IPS-18c (cell line): ENCODE results near the gene CBFA2T3.

ENCODE experiments used
- H3K4me3 ChIP-seq: 2 replicates; pipeline ENCODE4 v1.7.0; 2013; ENCODE audit warnings: low read depth, mild to moderate bottlenecking, low read length, moderate library complexity; ENCODE audit not compliant: insufficient read depth
- H3K9me3 ChIP-seq: one replicate; pipeline ENCODE4 v1.6.1; 2013; ENCODE audit warnings: mild to moderate bottlenecking, low read length, moderate library complexity; ENCODE audit not compliant: control insufficient read depth, insufficient read depth

CBFA2T3 gene

GRCh38 chr16:88842806-88843205 is 134.2 kb downstream of the CBFA2T3 start:
- Histone ChIP-seq H3K4me3 (no peak overlapping the region), H3K9me3 (no peaks in the 10 kb centered on the region)

GRCh38 chr16:88842308-88842756 is 134.7 kb downstream of the CBFA2T3 start:
- Histone ChIP-seq H3K4me3 (no peak overlapping the region), H3K9me3 (no peaks in the 10 kb centered on the region)

DNA sequence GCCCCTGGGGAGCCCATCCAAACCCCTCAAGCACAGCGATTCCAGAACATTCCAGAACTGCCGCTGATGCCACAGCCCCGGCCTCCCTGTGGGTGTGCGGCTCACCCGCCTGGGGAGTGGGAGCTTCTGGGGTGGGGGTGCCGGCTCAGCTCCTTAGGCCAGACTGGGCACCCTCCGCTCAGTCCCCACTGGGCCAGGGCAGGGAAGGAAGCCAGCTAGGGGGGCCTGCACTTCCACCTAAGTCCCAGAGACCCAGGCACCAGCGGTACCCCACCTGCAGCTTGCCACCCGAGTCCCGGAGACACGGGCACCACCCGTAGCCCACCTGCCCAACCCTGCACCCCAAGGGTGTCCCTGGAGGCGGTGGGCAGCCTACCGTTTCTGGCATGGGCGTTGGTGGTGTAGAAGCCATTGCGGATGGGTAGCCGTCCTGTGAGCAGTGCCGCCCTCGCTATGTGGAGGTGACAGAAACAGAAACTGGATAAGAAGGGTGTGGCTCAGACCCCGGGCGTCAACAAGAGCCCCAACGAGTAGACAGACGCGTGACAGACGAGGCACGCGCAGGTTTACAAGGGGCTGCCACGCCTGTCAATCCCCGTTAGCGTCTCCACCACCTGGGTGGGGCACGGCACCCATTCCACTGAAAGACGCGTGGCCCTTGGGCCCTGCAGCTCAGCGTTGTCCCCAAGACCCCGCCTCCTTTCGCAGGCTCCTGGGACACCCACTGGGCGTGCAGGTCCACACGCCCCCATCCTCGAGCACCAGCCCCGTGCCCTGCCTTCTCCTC is 135.3 kb downstream of the CBFA2T3 start:
- Histone ChIP-seq H3K4me3 (no peak overlapping the region), H3K9me3 (no peaks in the 10 kb centered on the region)

DNA sequence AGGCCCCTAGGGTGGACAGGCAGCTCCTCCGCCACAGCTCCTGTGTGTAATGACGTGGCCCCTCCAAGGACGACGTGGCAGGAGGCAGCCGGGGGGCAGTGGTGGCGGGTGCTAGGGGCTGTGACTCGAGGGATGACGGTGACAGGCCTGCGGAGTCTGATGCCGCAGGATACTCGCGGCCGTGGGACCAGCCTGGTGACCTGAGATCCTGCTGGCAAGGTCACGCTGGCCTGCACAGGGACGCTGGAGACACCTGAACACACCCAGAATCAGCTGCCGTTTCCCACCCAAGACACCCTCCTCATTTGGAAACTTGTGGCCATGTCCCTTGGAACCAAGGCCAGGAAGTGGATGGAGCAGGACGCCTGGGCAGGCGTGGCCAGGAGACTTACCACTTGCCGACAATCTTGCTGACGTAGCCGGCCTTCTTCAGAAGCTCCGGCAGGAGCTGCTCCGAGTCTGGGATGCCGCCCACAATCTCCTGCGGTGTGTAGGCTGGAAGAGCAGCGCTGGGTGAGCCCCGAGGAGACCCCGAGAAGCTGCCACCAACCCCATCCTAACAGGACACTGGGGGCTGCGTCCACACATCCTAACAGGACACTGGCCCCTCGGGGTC is 136.3 kb downstream of the CBFA2T3 start:
- Histone ChIP-seq H3K9me3 (no peaks in the 10 kb centered on the region), H3K4me3 (no peak overlapping the region)

GRCh38 chr16:88839745-88840599 is 137.0 kb downstream of the CBFA2T3 start:
- no peak overlapping the region for H3K4me3 ChIP-seq
- H3K9me3 ChIP-seq: no peaks in the 10 kb centered on the region

DNA sequence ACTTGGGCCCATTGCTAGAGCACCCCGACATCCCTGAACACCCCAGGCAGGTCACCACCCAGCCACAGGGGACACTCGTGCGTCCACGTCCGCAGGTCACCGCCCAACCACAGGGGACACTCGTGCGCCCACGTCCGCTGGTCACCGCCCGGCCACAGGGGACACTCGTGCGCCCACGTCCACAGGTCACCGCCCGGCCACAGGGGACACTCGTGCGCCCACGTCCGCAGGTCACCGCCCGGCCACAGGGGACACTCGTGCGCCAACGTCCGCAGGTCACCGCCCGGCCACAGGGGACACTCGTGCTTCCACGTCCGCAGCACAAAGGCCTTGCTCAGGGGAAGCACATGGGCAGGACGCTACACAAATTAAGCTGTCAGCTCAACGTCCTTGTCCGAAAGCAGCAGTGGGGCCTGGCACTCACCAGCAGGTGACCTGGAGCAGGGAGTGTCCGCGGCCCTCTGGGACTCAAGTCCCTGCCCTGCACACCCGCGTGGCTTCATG is 137.9 kb downstream of the CBFA2T3 start:
- H3K4me3 ChIP-seq: no peak overlapping the region
- H3K9me3 ChIP-seq: no peaks in the 10 kb centered on the region

DNA sequence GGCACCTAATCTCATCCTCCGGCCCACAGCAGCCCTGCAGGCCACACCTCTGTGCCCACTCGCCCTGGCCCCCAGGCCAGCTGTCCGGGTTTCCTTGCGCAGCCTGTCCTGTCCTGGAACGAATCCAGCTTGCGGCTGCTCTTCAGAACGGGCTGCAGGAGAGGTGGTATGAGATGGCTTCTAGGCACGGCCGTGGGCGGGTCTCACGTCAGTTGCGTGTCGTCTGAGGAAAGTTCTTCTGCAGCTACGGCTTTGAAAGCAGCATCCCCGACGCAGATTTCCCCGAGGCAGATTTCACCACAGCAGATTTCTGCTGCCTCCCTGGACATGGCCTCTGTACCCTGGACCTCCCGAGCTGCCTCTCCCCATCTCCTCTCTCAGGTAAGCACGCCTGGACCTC is 138.4 kb downstream of the CBFA2T3 start:
- Histone ChIP-seq H3K9me3 (no peaks in the 10 kb centered on the region), H3K4me3 (no peak overlapping the region)

- H3K9me3 ChIP-seq: no peaks in the 10 kb centered on the region
- H3K4me3 ChIP-seq: no peak overlapping the region
Measured at GRCh38 chr16:88837806-88838205, 139.2 kb downstream of the CBFA2T3 start.

DNA sequence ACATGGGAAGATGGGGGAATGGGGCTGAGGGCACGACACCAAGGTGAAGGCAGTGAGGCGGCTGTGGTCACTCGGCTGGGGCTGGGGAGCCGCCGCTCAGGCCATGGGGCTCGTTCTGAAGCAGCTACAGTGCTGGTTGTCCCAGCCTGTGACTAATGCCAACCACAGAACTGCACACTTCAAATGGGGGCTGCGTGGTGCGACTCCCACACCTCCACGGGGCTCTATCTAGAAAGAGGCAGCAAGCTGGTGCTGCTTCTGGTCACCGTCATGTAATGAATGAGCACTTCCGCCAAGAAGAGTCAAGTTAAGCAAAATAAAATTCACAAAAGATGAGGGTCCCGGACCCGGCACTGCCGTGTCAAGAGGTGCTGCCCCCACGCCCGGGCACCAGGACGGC is 140.2 kb downstream of the CBFA2T3 start:
- Histone ChIP-seq H3K9me3 (no peaks in the 10 kb centered on the region), H3K4me3 (no peak overlapping the region)

- Histone ChIP-seq H3K9me3 (no peaks in the 10 kb centered on the region), H3K4me3 (no peak overlapping the region)
Measured at GRCh38 chr16:88835818-88836217, 141.2 kb downstream of the CBFA2T3 start.

GRCh38 chr16:88835383-88835782 is 141.6 kb downstream of the CBFA2T3 start:
- no peaks in the 10 kb centered on the region for H3K9me3 ChIP-seq
- no peak overlapping the region for H3K4me3 ChIP-seq

- H3K9me3 ChIP-seq: no peaks in the 10 kb centered on the region
- no peak overlapping the region for H3K4me3 ChIP-seq
Measured at GRCh38 chr16:88834670-88835069, 142.3 kb downstream of the CBFA2T3 start.

- H3K4me3 ChIP-seq: no peak overlapping the region
- no peaks in the 10 kb centered on the region for H3K9me3 ChIP-seq
Measured at GRCh38 chr16:88833086-88833485, 143.9 kb downstream of the CBFA2T3 start.

DNA sequence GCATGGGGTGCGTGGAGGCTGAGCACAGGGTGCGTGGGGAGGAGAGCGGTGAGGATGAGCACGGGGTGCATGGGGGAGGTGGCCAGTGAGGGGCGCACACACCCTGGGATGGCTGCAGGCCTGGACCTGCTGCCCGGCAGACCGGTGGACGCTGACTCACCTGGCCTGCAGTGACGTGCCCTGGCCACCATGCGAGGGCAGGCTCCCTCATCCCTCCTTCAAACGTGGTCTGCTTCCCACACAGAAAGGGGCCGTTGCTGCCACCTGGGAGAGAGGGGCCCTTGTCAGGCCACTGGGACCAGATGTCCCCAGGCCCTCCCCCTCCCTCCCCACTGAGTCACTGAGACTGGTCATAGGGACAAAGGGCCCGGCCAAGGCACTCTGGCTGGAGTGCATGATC is 145.2 kb downstream of the CBFA2T3 start:
- Histone ChIP-seq H3K9me3 (no peaks in the 10 kb centered on the region), H3K4me3 (no peak overlapping the region)

GRCh38 chr16:88830783-88831182 is 146.2 kb downstream of the CBFA2T3 start:
- Histone ChIP-seq H3K9me3 (no peaks in the 10 kb centered on the region), H3K4me3 (no peak overlapping the region)

- no peaks in the 10 kb centered on the region for H3K9me3 ChIP-seq
Measured at GRCh38 chr16:88830258-88830657, 146.7 kb downstream of the CBFA2T3 start.

DNA sequence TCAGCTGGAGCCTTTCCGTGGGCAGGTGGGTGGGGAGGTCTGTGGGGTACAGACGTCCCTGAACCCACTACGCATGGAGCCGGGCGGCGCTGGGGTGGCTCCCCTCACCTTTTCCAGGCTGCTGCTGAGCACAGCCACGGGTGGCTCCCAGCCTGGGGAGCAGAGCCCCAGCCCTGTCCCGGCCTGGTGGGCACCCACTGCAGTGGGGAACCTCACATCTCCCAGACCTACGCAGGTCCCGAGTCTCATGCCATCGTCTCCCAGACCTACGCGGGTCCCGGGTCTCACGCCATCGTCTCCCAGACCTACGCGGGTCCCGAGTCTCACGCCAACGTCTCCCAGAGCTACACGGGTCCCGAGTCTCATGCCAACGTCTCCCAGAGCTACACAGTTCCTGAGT is 148.3 kb downstream of the CBFA2T3 start:
- Histone ChIP-seq H3K4me3 (no peak overlapping the region), H3K9me3 (no peaks in the 10 kb centered on the region)

More at GRCh38 chr16:88830258-88830657, 146.7 kb downstream of the CBFA2T3 start:
- H3K4me3 ChIP-seq: no peak overlapping the region
